Bronchial epithelial cell (primary cell): Measurements from ENCODE around the gene ADARB2. TPM values are rescaled to one million over a fixed set of nuclear protein-coding genes. Genes with fewer than 3 reads are reported as not detected.

Source experiments
- DNase-seq: peaks from one replicate; pipeline ENCODE4 v3.0.0-alpha.2; 2010; ENCODE audit warnings: low read depth
- FAIRE-seq: peaks from 2 replicates; lab custom pipeline; 2011; peaks lifted over from hg19 to GRCh38; lab: Jason Lieb, UNC
- H3K27me3 ChIP-seq: 2 replicates; pipeline ENCODE4 v1.5.1; 2011; ENCODE audit warnings: low read length; ENCODE audit not compliant: control insufficient read depth, insufficient read depth
- H3K36me3 ChIP-seq: 2 replicates; pipeline ENCODE4 v1.5.1; 2011; ENCODE audit warnings: low read length; ENCODE audit not compliant: control insufficient read depth, insufficient read depth
- H3K4me3 ChIP-seq: 2 replicates; pipeline ENCODE4 v1.5.1; 2011; ENCODE audit warnings: mild to moderate bottlenecking, low read depth, low read length, control low read depth
- total RNA-seq: library from RNA; depleted of rRNA; stranded (reverse); fragments of >200 nt; gene quantifications from 2 replicates; pipeline ENCODE4 v1.2.1, GENCODE V29; 2014
- TF ChIP-seq, protein P1 (sequence below): IDR thresholded peaks from 2 replicates; pipeline ENCODE4 v1.5.1; 2011; ENCODE audit warnings: mild to moderate bottlenecking, moderate library complexity, low read length, control low read depth, inconsistent platforms; ENCODE audit not compliant: insufficient read depth, severe bottlenecking

The ADARB2 gene
- total RNA-seq, 1 donor from 2014 or later = not detected

DNA sequence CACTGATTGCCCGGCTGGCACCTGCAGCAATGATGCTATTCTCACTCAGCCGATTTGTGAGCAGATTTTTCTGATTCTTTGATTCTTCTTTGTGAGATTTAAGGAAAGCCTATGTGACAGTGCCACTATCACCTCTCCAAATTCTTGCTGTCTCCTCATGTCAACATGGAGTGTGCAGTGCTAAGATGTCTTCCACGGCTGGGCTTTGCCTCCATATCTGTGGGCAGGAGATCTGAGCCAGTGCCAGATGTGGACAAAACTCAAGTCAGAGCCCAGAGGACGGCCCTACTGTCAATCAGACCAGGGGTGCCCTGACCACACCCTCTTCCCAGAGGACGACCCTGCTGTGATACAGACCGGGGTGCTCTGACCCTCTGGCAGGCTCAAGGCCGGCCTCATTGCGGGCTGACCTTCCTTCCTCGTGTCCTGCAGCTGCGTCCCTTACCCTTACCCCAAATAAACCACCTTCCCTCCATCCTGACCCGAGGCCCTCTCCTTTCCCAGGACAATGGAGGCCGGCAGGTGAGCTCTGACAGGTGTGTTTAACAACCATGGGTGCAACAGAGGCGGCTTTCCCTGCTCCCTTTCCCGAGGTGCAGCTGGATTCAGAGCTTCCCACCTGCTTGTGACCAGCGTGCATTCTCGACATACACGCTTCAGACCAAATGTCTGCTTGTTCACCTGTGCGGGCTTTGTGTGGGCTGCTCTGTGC is 221.4 kb downstream of the ADARB2 start:
- DNase-seq (no peak), FAIRE-seq (no peak)
- Histone ChIP-seq H3K4me3 (no peak overlapping the region), H3K27me3 (no peaks in the 10 kb centered on the region), H3K36me3 (no peaks in the 10 kb centered on the region)
- TF ChIP-seq, protein P1, sequence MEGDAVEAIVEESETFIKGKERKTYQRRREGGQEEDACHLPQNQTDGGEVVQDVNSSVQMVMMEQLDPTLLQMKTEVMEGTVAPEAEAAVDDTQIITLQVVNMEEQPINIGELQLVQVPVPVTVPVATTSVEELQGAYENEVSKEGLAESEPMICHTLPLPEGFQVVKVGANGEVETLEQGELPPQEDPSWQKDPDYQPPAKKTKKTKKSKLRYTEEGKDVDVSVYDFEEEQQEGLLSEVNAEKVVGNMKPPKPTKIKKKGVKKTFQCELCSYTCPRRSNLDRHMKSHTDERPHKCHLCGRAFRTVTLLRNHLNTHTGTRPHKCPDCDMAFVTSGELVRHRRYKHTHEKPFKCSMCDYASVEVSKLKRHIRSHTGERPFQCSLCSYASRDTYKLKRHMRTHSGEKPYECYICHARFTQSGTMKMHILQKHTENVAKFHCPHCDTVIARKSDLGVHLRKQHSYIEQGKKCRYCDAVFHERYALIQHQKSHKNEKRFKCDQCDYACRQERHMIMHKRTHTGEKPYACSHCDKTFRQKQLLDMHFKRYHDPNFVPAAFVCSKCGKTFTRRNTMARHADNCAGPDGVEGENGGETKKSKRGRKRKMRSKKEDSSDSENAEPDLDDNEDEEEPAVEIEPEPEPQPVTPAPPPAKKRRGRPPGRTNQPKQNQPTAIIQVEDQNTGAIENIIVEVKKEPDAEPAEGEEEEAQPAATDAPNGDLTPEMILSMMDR = no peak

DNA sequence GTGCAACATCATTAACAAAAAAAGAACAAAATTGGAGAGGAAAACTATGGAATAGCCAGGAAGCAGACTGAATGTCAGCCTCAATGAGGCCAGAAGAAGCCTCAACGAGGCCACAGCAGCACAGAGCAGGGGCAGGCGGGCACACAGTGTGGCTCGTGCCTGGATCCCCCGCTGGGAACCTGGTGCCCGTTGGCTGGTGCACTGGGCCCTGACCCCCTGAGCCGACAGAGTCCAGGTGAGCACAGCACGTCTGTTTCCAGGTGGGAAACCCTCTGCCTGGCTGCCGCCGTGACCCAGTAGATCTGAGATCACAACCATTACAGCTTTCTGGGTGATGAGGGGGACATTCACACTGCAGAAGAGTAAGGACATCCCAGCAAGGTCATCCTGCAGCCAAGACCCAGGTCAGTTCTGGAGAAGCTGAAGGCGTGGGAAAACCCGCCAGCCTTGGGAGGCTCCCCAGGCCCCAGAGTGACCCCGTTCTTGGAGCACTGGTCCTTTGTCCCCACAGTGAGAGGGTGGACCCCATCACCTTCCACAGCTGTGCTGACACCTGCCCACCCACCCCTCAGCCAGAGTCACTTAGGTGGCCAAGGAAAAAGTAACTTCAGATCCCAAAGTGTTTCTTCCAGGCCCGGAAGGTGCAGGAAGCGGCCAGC is 222.1 kb downstream of the ADARB2 start:
- FAIRE-seq (no peak), DNase-seq (no peak)
- Histone ChIP-seq H3K36me3 (no peaks in the 10 kb centered on the region), H3K27me3 (no peaks in the 10 kb centered on the region), H3K4me3 (no peak overlapping the region)
- TF ChIP-seq, protein P1 = no peak

DNA sequence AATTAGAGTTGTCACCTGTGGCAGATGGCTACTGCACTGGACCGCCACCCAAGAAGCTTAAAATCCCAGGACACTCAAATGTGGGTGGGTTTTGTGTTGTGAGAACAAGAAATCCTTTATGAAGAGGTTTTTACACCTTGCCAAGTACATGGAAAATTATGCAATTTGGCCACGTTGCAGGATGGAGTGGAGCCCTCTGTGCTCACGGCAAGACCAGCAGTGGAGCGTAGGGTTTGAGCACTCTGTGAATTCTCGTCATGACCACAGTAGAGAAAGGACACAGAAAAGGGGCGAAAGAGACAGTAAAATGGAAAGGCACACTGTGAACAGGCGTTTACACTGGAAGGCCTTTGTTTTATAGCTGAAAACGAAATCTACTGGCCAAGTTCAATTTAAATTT is 222.6 kb downstream of the ADARB2 start:
- DNase-seq (no peak), FAIRE-seq (peak; percentile 32)
- no peak overlapping the region for H3K4me3 ChIP-seq
- no peaks in the 10 kb centered on the region for H3K27me3 ChIP-seq
- H3K36me3 ChIP-seq = no peaks in the 10 kb centered on the region
- TF ChIP-seq, protein P1 = no peak

DNA sequence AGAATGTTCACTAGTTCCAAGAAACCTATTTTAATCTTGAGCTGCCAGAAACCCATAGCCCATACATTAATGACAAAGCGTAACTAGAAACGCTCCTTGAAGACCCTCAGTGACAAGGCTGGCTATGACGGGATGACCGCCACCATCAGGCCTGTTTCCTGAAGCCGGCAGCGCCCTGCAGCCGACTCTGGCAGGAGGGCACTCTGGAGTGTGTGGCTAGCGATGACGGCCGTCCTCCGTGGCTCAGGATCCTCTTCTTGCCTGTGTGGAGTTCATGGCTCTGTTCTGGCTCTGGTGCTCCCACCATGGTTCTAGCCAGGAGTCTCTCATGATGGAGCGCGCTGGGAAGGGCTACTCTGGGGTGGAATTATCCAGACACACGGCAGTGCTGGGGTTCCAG is 224.1 kb downstream of the ADARB2 start:
- DNase-seq = no peak
- FAIRE-seq = no peak
- H3K36me3 ChIP-seq = no peaks in the 10 kb centered on the region
- no peak overlapping the region for H3K4me3 ChIP-seq
- H3K27me3 ChIP-seq = no peaks in the 10 kb centered on the region
- TF ChIP-seq, protein P1 = no peak

DNA sequence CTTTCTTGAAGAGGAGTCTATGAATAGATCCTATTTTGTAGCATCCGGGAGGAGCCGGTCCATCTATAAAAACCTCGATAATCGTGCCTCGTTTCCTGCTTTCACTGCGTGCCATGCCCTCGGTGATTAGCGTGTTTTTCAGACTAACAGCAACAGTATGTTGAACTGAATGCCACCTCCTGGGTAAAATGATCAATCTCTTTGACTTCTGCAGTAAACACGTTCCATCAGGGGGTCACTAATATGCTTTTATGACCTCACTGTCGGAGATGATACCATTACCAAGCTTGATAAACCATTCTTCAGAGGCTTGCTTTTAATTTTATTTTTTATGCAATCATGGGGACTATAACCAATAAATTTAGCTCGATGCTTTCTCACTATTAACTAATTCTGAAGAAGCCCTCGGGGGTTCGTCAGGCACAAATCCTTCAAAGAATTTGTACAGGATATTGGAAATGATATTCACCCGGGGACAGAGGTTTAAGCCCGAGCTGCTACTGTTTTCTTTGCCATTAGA is 228.3 kb downstream of the ADARB2 start:
- TF ChIP-seq, protein P1 = no peak
- no peak for FAIRE-seq
- no peaks in the 10 kb centered on the region for H3K27me3 ChIP-seq

More for the DNA sequence above, 228.3 kb downstream of the ADARB2 start:
- no peaks in the 10 kb centered on the region for H3K36me3 ChIP-seq
- DNase-seq = no peak
- H3K4me3 ChIP-seq = no peak overlapping the region
